GM18909 (cell line): Measurements from ENCODE around the gene TMEM239.

Experiments
- ATAC-seq: cut with Tn5 transposase; IDR thresholded peaks from one replicate; pipeline ENCODE4 v1.9.1; 2021; ENCODE audit warnings: mild to moderate bottlenecking; ENCODE audit not compliant: unreplicated experiment, poor library complexity

The TMEM239 gene

GRCh38 chr20:2840967-2841531 is 24.9 kb downstream of the TMEM239 start:
- ATAC-seq, result peak; percentile 46

- no peak for ATAC-seq
These were observed 29.4 kb downstream of the TMEM239 start for GRCh38 chr20:2845607-2846006.

GRCh38 chr20:2846698-2847097 is 30.5 kb downstream of the TMEM239 start:
- ATAC-seq, result no peak

GRCh38 chr20:2847802-2848201 is 31.6 kb downstream of the TMEM239 start:
- ATAC-seq, result no peak

- ATAC-seq, result no peak
These were observed 33.4 kb downstream of the TMEM239 start for GRCh38 chr20:2849529-2849928.

GRCh38 chr20:2851086-2851485 is 34.9 kb downstream of the TMEM239 start:
- no peak for ATAC-seq

GRCh38 chr20:2858591-2858990 is 42.4 kb downstream of the TMEM239 start:
- no peak for ATAC-seq

GRCh38 chr20:2859330-2860121 is 43.4 kb downstream of the TMEM239 start:
- no peak for ATAC-seq

GRCh38 chr20:2864626-2865025 is 48.5 kb downstream of the TMEM239 start:
- no peak for ATAC-seq

GRCh38 chr20:2865101-2865500 is 48.9 kb downstream of the TMEM239 start:
- ATAC-seq, result no peak

GRCh38 chr20:2865630-2866029 is 49.5 kb downstream of the TMEM239 start:
- no peak for ATAC-seq

GRCh38 chr20:2866236-2866635 is 50.1 kb downstream of the TMEM239 start:
- ATAC-seq, result no peak

- ATAC-seq, result no peak
These were observed 51.1 kb downstream of the TMEM239 start for GRCh38 chr20:2867081-2867864.
